Hepatocyte (in vitro differentiated cells): Measurements from ENCODE around the gene MYO19.

ENCODE experiments used
- CTCF ChIP-seq: fragments of 200-600 bp; sonication (generic); IDR thresholded peaks from 2 replicates; pipeline ENCODE4 v1.5.1; 2016; ENCODE audit warnings: antibody characterized with exemption, mild to moderate bottlenecking; ENCODE audit not compliant: poor library complexity
- EZH2 ChIP-seq: fragments of 200-600 bp; sonication (generic); IDR thresholded peaks from 2 replicates; pipeline ENCODE4 v1.6.1; 2016; ENCODE audit warnings: antibody characterized with exemption, mild to moderate bottlenecking, borderline replicate concordance
- EZH2phosphoT487 ChIP-seq: fragments of 200-600 bp; sonication (generic); IDR thresholded peaks from one replicate; pipeline ENCODE4 v1.6.1; 2018; ENCODE audit warnings: antibody characterized with exemption, mild to moderate bottlenecking, low read depth, moderate library complexity; ENCODE audit not compliant: unreplicated experiment, severe bottlenecking

- TF ChIP-seq CTCF (no peak), EZH2phosphoT487 (no peak), EZH2 (no peak)
Measured at GRCh38 chr17:36506249-36506826, 28.3 kb downstream of the MYO19 start.
